ENCODE measurements around the gene DIAPH3.

The DIAPH3 gene

DNA sequence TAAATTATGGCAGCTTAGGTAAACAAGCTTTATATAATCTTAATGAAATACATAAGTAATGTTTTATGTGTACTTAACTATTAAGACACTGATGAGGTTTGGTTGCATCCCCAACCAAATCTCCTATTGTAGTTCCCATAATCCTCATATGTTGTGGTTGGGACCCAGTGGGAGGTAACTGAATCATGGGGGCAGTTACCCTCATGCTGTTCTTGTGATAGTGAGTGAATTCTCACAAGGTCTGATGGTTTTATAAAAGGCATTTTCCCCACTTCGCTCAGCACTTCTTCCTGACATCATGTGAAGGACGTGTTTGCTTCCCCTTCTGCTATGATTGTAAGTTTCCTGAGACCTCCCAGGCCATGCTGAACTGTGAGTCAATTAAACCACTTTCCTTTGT is 212.7 kb downstream of the DIAPH3 start:
- no peak for DNase-seq

DNA sequence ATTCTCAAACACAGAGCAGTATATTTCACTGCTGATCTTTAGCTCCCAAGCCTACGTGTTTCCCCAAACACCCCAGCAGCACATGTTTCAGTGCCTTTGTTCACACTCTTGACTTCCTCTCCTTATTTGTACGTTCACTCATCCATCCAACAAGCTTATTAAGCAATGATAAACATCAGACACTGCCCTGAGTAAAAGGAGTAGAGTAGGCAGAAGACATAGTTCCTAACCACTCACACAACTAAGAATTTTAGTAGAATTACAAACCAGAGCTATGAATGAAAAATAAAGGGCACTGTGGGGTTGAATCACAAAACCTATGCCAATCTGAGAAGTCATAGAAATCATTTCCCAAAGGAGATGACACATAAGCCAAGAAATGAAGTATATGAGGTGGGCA is 213.5 kb downstream of the DIAPH3 start:
- no peak for DNase-seq

GRCh38 chr13:59948686-59949085 is 215.0 kb downstream of the DIAPH3 start:
- DNase-seq, result no peak

GRCh38 chr13:59946944-59947343 is 216.8 kb downstream of the DIAPH3 start:
- DNase-seq, result no peak

- DNase-seq, result peak; percentile 26
Measured at GRCh38 chr13:59931621-59932020, 232.1 kb downstream of the DIAPH3 start.

DNA sequence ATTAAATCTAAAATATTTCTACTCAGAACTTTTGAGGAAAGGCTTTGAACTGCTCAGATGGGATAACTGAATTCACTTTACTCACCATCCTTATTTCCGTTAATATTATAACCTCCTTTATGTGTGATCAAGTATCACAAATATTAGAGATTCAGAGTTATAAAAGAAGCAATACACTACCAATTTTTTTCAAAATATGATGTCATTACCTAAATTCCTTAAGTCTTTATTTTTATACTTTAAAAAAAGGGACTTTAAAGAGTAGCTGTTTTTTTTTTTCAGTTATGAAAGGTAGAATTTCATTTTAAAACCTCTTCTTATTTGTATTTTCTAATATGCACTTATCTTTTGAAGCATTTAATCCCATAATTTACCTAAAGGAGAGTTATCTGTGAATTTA is 239.5 kb downstream of the DIAPH3 start:
- no peak for DNase-seq

- no peak for DNase-seq
Measured at GRCh38 chr13:59915252-59915651, 248.5 kb downstream of the DIAPH3 start.

GRCh38 chr13:59914556-59914955 is 249.2 kb downstream of the DIAPH3 start:
- DNase-seq, result no peak

GRCh38 chr13:59906413-59907049 is 257.2 kb downstream of the DIAPH3 start:
- DNase-seq, result peak; percentile 0

DNA sequence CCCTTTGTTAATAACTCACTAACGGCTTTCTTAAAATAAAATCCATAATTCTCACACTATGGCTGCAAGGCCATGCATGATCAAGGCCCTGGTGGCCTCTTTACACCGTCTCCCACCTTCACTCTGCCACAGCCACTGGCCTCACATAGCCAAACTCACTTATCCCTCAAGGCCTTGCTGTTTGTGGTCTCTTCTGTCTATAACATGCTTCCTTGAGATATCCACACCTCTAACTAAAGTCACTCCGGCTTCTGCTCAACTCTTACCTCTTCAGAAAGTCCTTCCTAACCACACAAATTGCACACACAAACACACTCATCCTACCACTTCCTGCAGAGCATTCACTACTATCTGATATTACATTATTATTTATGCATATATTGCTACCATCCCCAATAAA is 262.5 kb downstream of the DIAPH3 start:
- DNase-seq, result no peak

DNA sequence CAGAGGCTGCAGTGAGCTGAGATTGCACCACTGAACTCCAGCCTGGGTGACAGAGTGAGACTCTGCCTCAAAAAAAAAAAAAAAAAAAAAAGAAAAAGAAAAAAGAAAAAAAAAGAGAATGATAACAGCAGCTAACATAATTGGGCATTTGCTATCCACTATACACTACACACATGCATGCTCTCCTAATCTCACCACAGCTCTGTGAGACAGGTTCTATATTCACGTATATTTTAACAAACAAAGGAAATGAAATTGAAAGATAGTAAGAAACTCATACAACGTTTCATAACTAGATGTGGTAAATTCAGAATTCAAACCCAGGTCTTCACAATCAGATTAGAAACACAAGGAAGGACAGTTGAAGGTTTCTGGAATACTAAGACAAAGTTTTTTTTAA is 265.7 kb downstream of the DIAPH3 start:
- no peak for DNase-seq

DNA sequence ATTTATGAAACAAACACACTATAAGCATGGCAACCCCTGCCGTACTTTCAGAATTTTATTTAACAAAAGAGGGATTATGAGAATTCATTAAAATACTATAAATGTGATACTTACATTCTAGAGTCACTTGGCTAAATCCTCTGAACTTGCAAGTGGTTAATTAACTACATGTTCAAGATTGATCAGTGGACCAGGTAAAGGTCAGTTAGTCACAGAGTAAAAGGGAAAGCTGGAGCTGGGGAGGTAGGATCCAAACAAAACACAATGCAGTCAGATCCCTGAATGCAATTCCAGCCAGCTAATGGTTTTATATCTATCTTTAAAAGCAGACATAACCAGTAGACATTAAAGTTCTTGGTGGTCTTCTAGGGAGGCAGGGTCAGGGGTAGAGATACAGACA is 270.5 kb downstream of the DIAPH3 start:
- DNase-seq, result no peak

GRCh38 chr13:59891053-59891452 is 272.7 kb downstream of the DIAPH3 start:
- DNase-seq, result no peak

- DNase-seq, result no peak
Measured at GRCh38 chr13:59890054-59890453, 273.7 kb downstream of the DIAPH3 start.

- no peak for DNase-seq
Measured at GRCh38 chr13:59888408-59888807, 275.3 kb downstream of the DIAPH3 start.

DNA sequence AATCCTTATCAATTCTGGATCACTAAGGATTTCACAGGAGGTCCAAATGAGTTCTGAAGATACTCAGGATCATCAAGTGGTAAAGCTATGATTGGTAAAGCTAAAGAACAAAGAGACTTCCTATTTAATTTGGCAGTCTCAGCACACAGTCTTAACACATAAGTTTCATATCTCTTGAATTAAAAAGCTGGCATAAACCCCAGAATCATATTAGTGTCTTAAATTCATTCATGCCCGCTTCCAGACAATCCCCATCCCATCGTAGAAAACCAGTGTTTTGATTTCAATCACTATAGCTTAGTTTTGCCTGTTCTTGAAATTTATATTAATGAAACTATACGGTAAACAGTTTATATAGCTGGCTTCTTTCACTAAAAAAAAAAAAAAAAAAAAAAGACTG is 278.7 kb downstream of the DIAPH3 start:
- no peak for DNase-seq

DNA sequence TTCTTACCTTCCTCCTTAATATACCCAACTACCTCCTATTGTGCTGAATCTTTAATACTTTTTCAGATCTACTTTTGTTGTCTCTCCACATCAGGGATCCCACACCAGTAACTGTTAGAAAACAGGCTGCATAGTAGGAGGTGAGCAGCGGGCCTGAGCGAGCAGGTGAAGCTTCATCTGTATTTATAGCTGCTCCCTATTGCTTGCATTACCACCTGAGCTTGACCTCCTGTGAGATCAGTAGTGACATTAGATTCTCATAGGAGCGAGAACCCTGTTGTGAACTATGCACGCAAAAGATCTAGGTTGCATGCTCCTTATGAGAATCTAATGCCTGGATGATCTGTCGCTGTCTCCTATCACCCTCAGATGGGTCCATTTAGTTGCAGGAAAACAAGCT is 279.8 kb downstream of the DIAPH3 start:
- no peak for DNase-seq

DNA sequence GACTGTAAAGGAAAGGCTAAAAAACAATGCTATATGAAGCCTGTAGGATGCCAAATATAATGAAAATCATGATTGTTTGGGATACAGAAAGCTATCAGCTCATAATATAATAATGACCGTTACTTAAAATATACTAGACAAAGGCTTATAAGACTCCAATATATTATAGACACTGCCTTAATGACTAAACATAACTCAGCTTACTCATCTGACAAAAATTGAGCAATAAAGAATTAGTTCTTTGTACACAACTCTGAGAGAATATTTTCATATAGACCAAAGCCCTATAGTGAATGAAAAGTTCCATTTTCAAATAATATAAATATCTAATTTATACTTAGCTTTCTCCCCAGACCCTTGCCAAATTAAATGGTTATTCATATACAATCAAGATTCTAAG is 283.3 kb downstream of the DIAPH3 start:
- no peak for DNase-seq

- DNase-seq, result no peak
Measured at GRCh38 chr13:59879281-59879680, 284.4 kb downstream of the DIAPH3 start.

DNA sequence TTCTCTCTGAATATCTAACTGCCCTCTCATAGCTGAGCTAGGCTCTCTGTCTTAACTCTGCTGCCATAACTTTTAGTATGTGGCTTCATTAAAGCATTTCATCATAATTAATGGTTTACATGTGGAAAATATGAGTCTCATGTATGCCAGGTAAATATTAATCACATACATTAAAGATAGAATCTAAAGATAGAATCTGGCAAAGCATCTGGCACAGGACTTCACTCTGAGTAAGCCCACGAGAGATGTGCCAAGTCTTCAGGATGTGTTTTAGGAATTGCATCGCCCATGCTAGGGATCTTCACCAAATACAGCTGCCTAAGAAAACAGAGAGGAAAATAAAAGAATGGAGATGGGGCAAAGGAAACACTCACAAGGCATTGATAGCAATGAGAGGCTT is 285.8 kb downstream of the DIAPH3 start:
- no peak for DNase-seq

- no peak for DNase-seq
Measured at GRCh38 chr13:59874973-59875372, 288.8 kb downstream of the DIAPH3 start.

GRCh38 chr13:59873856-59874255 is 289.9 kb downstream of the DIAPH3 start:
- DNase-seq, result no peak

GRCh38 chr13:59873309-59873708 is 290.4 kb downstream of the DIAPH3 start:
- no peak for DNase-seq

DNA sequence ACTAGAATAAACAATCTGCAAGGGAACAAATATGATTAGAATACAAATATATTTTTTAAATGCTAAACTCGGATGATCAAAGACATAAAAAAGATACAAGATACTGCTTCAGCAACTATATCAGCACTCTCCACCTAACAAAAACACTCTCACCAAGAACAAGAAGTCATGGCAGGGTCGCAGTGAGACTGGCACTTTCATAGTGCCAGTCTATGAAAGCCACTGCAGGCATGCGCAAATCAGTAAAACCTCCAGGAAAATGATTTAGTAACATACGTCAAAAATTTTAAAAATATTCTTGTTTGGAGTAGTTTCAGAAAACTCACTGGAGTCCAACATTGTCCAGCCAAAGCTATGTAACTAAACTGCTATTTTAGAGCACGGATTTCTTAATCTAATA is 295.9 kb downstream of the DIAPH3 start:
- no peak for DNase-seq

- DNase-seq, result no peak
Measured at GRCh38 chr13:59865398-59865797, 298.3 kb downstream of the DIAPH3 start.

DNA sequence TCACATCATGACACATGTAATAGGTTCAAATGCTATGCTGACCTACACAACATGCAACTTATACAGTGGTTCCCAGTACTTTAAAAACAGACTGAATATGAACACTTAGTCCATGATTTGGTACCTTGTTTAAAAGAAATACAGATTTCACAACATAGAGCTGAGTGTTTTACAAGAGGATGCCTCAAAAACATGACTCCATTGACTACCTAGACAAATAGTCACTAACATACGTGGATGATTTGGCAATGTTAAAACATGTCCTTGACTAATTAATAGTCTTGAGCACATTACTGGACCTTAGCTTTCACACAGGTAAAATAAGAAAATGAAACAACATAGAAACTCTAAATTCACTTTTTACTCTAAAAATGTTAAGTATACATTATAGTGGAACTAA is 300.1 kb downstream of the DIAPH3 start:
- no peak for DNase-seq

All from NCI-H510A treated with DMSO at 0.1 percent for 48 hours (cell line).